SK-N-SH treated with all-trans-retinoic acid at 6 μM for 48 hours (cell line): Measurements from ENCODE around the gene RBM23.

ENCODE experiments used
- ATAC-seq: fragments of 200-7000 bp; cut with Tn5 transposase; 3 replicates; pipeline ENCODE4 v1.9.1; 2020; ENCODE audit warnings: mild to moderate bottlenecking, moderate library complexity
- ARNTL ChIP-seq: fragments of 450-650 bp; formaldehyde crosslinking; IDR thresholded peaks from 2 replicates; pipeline ENCODE4 v1.5.0; 2020; ENCODE audit warnings: low read depth, mild to moderate bottlenecking, moderate library complexity, borderline replicate concordance
- BACH2 ChIP-seq: fragments of 250-450 bp; sonication (Bioruptor Pico); IDR thresholded peaks from 2 replicates; pipeline ENCODE4 v1.9.0; 2021; ENCODE audit warnings: mild to moderate bottlenecking, borderline replicate concordance
- CSDC2 ChIP-seq: fragments of 250-450 bp; sonication (Bioruptor Pico); IDR thresholded peaks from 2 replicates; pipeline ENCODE4 v1.5.0; 2020; ENCODE audit warnings: mild to moderate bottlenecking, moderate library complexity
- ESRRG ChIP-seq: fragments of 250-450 bp; sonication (Bioruptor Pico); IDR thresholded peaks from 2 replicates; pipeline ENCODE4 v1.6.1; 2021; ENCODE audit warnings: mild to moderate bottlenecking
- GLIS3 ChIP-seq: fragments of 250-450 bp; sonication (Bioruptor Pico); IDR thresholded peaks from 2 replicates; pipeline ENCODE4 v1.5.0; 2020; ENCODE audit warnings: mild to moderate bottlenecking, moderate library complexity
- ISL1 ChIP-seq: fragments of 250-450 bp; sonication (Bioruptor Pico); IDR thresholded peaks from 2 replicates; pipeline ENCODE4 v2.1.2; 2022; ENCODE audit warnings: mild to moderate bottlenecking, moderate library complexity
- OSR1 ChIP-seq: fragments of 250-450 bp; sonication (Bioruptor Pico); IDR thresholded peaks from 2 replicates; pipeline ENCODE4 v1.8.0; 2022; ENCODE audit warnings: moderate library complexity, mild to moderate bottlenecking, inconsistent platforms
- PPARA ChIP-seq: fragments of 250-450 bp; sonication (Bioruptor Pico); IDR thresholded peaks from 2 replicates; pipeline ENCODE4 v1.5.0; 2020; ENCODE audit warnings: mild to moderate bottlenecking, borderline replicate concordance
- RARB ChIP-seq: fragments of 250-450 bp; sonication (Bioruptor Pico); IDR thresholded peaks from 2 replicates; pipeline ENCODE4 v1.8.0; 2021; ENCODE audit warnings: mild to moderate bottlenecking, moderate library complexity
- SNAI2 ChIP-seq: fragments of 250-450 bp; sonication (Bioruptor Pico); IDR thresholded peaks from 2 replicates; pipeline ENCODE4 v1.5.0; 2020; ENCODE audit warnings: mild to moderate bottlenecking, moderate library complexity
- TCF4 ChIP-seq: fragments of 250-450 bp; sonication (Bioruptor Pico); IDR thresholded peaks from 2 replicates; pipeline ENCODE4 v1.8.0; 2021; ENCODE audit warnings: mild to moderate bottlenecking, moderate library complexity, borderline replicate concordance
- TOX ChIP-seq: fragments of 250-450 bp; sonication (Bioruptor Pico); IDR thresholded peaks from 2 replicates; pipeline ENCODE4 v1.8.0; 2021; ENCODE audit warnings: mild to moderate bottlenecking, moderate library complexity, borderline replicate concordance
- ZC3H10 ChIP-seq: fragments of 250-450 bp; sonication (Bioruptor Pico); IDR thresholded peaks from 2 replicates; pipeline ENCODE4 v1.5.1; 2021; ENCODE audit warnings: mild to moderate bottlenecking, moderate library complexity
- ZFP3 ChIP-seq: fragments of 250-450 bp; sonication (Bioruptor Pico); IDR thresholded peaks from 2 replicates; pipeline ENCODE4 v1.5.0; 2020; ENCODE audit warnings: mild to moderate bottlenecking, moderate library complexity
- ZFP30 ChIP-seq: fragments of 450-650 bp; formaldehyde crosslinking; IDR thresholded peaks from 2 replicates; pipeline ENCODE4 v1.5.0; 2022; ENCODE audit warnings: mild to moderate bottlenecking, moderate library complexity
- ZNF565 ChIP-seq: fragments of 450-650 bp; formaldehyde crosslinking; conservative IDR thresholded peaks from 2 replicates; pipeline ENCODE4 v1.5.0; 2020; ENCODE audit warnings: low read depth, mild to moderate bottlenecking, moderate library complexity
- ZNF70 ChIP-seq: fragments of 450-650 bp; formaldehyde crosslinking; IDR thresholded peaks from 2 replicates; pipeline ENCODE4 v1.5.0; 2020; ENCODE audit warnings: mild to moderate bottlenecking, moderate library complexity
- ZNF8 ChIP-seq: fragments of 450-650 bp; formaldehyde crosslinking; IDR thresholded peaks from 2 replicates; pipeline ENCODE4 v1.5.0; 2020; ENCODE audit warnings: mild to moderate bottlenecking, moderate library complexity
- TF ChIP-seq, protein P1 (sequence below): fragments of 250-450 bp; sonication (Bioruptor Pico); IDR thresholded peaks from 2 replicates; pipeline ENCODE4 v1.5.0; 2020; ENCODE audit warnings: mild to moderate bottlenecking, moderate library complexity
- TF ChIP-seq, protein P2 (sequence below): fragments of 250-450 bp; sonication (Bioruptor Pico); IDR thresholded peaks from 2 replicates; pipeline ENCODE4 v1.5.1; 2021; ENCODE audit warnings: mild to moderate bottlenecking, moderate library complexity
- TF ChIP-seq, protein P3 (sequence below): fragments of 250-450 bp; sonication (Bioruptor Pico); IDR thresholded peaks from 2 replicates; pipeline ENCODE4 v1.8.0; 2021; ENCODE audit warnings: low read depth, mild to moderate bottlenecking, moderate library complexity, borderline replicate concordance
- TF ChIP-seq, protein P4 (sequence below): fragments of 250-450 bp; sonication (Bioruptor Pico); IDR thresholded peaks from 2 replicates; pipeline ENCODE4 v1.5.1; 2020; ENCODE audit warnings: low read depth, mild to moderate bottlenecking, moderate library complexity
- TF ChIP-seq, protein P5 (sequence below): fragments of 250-450 bp; sonication (Bioruptor Pico); IDR thresholded peaks from 2 replicates; pipeline ENCODE4 v1.8.0; 2020; ENCODE audit warnings: mild to moderate bottlenecking, moderate library complexity, borderline replicate concordance

The RBM23 gene

DNA sequence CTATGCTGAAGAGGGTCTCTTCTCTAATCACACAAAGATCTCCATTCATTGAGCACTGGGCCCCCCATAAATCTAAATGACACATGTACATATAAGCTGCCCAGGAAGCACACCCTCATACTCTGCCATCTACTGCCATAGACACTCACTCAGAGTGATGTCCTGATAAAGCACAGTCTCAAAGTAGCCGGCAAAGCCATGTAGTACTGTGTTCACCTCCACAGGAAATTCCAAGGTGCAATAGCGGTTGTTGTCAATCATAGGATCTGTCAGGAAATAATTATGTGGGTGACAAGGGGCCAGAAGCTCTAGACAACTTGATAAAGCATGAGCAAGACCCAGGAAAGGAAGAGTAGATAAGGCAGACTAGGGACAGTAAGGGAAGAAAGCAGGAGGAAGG, 3.3 kb upstream of the RBM23 start:
- TF ChIP-seq ZFP3 (CRISPR knock-in tag) = no peak
- no peak for TF ChIP-seq BACH2
- TF ChIP-seq RARB (CRISPR knock-in tag) = no peak
- no peak for TF ChIP-seq ESRRG (CRISPR knock-in tag)
- no peak for TF ChIP-seq ZC3H10
- TF ChIP-seq CSDC2 = no peak
- TF ChIP-seq GLIS3 (CRISPR knock-in tag) = no peak
- no peak for TF ChIP-seq ZNF8 (CRISPR knock-in tag)
- TF ChIP-seq, protein P1, sequence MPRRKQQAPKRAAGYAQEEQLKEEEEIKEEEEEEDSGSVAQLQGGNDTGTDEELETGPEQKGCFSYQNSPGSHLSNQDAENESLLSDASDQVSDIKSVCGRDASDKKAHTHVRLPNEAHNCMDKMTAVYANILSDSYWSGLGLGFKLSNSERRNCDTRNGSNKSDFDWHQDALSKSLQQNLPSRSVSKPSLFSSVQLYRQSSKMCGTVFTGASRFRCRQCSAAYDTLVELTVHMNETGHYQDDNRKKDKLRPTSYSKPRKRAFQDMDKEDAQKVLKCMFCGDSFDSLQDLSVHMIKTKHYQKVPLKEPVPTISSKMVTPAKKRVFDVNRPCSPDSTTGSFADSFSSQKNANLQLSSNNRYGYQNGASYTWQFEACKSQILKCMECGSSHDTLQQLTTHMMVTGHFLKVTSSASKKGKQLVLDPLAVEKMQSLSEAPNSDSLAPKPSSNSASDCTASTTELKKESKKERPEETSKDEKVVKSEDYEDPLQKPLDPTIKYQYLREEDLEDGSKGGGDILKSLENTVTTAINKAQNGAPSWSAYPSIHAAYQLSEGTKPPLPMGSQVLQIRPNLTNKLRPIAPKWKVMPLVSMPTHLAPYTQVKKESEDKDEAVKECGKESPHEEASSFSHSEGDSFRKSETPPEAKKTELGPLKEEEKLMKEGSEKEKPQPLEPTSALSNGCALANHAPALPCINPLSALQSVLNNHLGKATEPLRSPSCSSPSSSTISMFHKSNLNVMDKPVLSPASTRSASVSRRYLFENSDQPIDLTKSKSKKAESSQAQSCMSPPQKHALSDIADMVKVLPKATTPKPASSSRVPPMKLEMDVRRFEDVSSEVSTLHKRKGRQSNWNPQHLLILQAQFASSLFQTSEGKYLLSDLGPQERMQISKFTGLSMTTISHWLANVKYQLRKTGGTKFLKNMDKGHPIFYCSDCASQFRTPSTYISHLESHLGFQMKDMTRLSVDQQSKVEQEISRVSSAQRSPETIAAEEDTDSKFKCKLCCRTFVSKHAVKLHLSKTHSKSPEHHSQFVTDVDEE = no peak
- TF ChIP-seq, protein P2, sequence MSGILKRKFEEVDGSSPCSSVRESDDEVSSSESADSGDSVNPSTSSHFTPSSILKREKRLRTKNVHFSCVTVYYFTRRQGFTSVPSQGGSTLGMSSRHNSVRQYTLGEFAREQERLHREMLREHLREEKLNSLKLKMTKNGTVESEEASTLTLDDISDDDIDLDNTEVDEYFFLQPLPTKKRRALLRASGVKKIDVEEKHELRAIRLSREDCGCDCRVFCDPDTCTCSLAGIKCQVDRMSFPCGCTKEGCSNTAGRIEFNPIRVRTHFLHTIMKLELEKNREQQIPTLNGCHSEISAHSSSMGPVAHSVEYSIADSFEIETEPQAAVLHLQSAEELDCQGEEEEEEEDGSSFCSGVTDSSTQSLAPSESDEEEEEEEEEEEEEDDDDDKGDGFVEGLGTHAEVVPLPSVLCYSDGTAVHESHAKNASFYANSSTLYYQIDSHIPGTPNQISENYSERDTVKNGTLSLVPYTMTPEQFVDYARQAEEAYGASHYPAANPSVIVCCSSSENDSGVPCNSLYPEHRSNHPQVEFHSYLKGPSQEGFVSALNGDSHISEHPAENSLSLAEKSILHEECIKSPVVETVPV (CRISPR knock-in tag) = no peak
- no peak for TF ChIP-seq ZNF565 (CRISPR knock-in tag)
- TF ChIP-seq TCF4 (CRISPR knock-in tag) = no peak
- TF ChIP-seq, protein P3, sequence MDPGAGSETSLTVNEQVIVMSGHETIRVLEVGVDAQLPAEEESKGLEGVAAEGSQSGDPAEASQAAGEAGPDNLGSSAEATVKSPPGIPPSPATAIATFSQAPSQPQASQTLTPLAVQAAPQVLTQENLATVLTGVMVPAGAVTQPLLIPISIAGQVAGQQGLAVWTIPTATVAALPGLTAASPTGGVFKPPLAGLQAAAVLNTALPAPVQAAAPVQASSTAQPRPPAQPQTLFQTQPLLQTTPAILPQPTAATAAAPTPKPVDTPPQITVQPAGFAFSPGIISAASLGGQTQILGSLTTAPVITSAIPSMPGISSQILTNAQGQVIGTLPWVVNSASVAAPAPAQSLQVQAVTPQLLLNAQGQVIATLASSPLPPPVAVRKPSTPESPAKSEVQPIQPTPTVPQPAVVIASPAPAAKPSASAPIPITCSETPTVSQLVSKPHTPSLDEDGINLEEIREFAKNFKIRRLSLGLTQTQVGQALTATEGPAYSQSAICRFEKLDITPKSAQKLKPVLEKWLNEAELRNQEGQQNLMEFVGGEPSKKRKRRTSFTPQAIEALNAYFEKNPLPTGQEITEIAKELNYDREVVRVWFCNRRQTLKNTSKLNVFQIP (CRISPR knock-in tag) = no peak
- TF ChIP-seq ISL1 (CRISPR knock-in tag) = no peak
- TF ChIP-seq, protein P4, sequence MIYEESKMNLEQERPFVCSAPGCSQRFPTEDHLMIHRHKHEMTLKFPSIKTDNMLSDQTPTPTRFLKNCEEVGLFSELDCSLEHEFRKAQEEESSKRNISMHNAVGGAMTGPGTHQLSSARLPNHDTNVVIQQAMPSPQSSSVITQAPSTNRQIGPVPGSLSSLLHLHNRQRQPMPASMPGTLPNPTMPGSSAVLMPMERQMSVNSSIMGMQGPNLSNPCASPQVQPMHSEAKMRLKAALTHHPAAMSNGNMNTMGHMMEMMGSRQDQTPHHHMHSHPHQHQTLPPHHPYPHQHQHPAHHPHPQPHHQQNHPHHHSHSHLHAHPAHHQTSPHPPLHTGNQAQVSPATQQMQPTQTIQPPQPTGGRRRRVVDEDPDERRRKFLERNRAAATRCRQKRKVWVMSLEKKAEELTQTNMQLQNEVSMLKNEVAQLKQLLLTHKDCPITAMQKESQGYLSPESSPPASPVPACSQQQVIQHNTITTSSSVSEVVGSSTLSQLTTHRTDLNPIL (CRISPR knock-in tag) = no peak
- no peak for TF ChIP-seq ZFP30
- no peak for TF ChIP-seq ZNF70 (CRISPR knock-in tag)
- TF ChIP-seq, protein P5, sequence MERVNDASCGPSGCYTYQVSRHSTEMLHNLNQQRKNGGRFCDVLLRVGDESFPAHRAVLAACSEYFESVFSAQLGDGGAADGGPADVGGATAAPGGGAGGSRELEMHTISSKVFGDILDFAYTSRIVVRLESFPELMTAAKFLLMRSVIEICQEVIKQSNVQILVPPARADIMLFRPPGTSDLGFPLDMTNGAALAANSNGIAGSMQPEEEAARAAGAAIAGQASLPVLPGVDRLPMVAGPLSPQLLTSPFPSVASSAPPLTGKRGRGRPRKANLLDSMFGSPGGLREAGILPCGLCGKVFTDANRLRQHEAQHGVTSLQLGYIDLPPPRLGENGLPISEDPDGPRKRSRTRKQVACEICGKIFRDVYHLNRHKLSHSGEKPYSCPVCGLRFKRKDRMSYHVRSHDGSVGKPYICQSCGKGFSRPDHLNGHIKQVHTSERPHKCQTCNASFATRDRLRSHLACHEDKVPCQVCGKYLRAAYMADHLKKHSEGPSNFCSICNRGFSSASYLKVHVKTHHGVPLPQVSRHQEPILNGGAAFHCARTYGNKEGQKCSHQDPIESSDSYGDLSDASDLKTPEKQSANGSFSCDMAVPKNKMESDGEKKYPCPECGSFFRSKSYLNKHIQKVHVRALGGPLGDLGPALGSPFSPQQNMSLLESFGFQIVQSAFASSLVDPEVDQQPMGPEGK (CRISPR knock-in tag) = no peak
- no peak for TF ChIP-seq OSR1 (CRISPR knock-in tag)
- TF ChIP-seq, all 23 proteins: peak for 0
- ATAC-seq = no peak

DNA sequence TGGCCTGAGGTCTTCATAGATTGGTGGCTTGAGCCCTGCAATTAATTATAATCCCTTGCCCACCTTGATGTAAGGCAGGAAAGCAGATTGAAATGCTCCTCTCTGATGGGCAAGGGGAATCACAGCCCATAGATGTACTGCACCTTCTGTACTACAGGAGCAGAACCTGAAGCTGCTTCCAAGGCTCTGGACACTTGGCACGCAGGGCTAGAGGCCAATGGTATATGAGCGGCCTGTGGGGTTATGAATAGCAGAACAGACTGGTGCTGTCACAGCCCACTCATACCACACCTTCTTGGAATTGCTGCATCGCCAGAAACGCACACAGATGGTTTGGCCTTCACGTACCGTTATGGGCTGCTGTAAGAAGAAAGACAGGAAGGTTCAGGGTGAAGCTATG, 1.7 kb upstream of the RBM23 start:
- no peak for ATAC-seq
- no peak for TF ChIP-seq ZNF565 (CRISPR knock-in tag)
- no peak for TF ChIP-seq OSR1 (CRISPR knock-in tag)
- no peak for TF ChIP-seq ZFP3 (CRISPR knock-in tag)
- no peak for TF ChIP-seq RARB (CRISPR knock-in tag)
- TF ChIP-seq SNAI2 = no peak
- TF ChIP-seq TOX (CRISPR knock-in tag) = no peak
- no peak for TF ChIP-seq PPARA
- no peak for TF ChIP-seq CSDC2
- no peak for TF ChIP-seq ZFP30
- TF ChIP-seq GLIS3 (CRISPR knock-in tag) = no peak
- TF ChIP-seq, protein P4 (CRISPR knock-in tag) = no peak
- TF ChIP-seq ARNTL (CRISPR knock-in tag) = no peak
- TF ChIP-seq BACH2 = no peak
